Ishikawa (cell line): ENCODE measurements around the gene TPM2.

Experiments used
- CEBPB ChIP-seq: IDR thresholded peaks from 2 replicates; pipeline ENCODE4 v1.6.1; 2012
- CREB1 ChIP-seq: IDR thresholded peaks from 2 replicates; pipeline ENCODE4 v1.6.1; 2012; ENCODE audit warnings: low read depth
- EGR1 ChIP-seq: IDR thresholded peaks from 2 replicates; pipeline ENCODE4 v1.6.1; 2012
- EP300 ChIP-seq: IDR thresholded peaks from 2 replicates; pipeline ENCODE4 v1.6.1; 2012; ENCODE audit warnings: borderline replicate concordance
- FOXM1 ChIP-seq: IDR thresholded peaks from 2 replicates; pipeline ENCODE4 v1.6.1; 2012; ENCODE audit warnings: low read depth, borderline replicate concordance
- NFIC ChIP-seq: IDR thresholded peaks from 2 replicates; pipeline ENCODE4 v1.6.1; 2012
- RAD21 ChIP-seq: IDR thresholded peaks from 2 replicates; pipeline ENCODE4 v1.6.1; 2012; ENCODE audit warnings: low read depth
- TAF1 ChIP-seq: IDR thresholded peaks from 2 replicates; pipeline ENCODE4 v1.6.1; 2012; ENCODE audit warnings: low read depth, mild to moderate bottlenecking
- TCF12 ChIP-seq: IDR thresholded peaks from 2 replicates; pipeline ENCODE4 v1.6.1; 2012; ENCODE audit warnings: low read depth
- TEAD4 ChIP-seq: IDR thresholded peaks from 2 replicates; pipeline ENCODE4 v1.6.1; 2012
- YY1 ChIP-seq: IDR thresholded peaks from 2 replicates; pipeline ENCODE4 v1.6.1; 2012; ENCODE audit warnings: low read depth
- ZBTB7A ChIP-seq: IDR thresholded peaks from 2 replicates; pipeline ENCODE4 v1.6.1; 2012; ENCODE audit warnings: low read depth
- TF ChIP-seq, protein P1 (sequence below): IDR thresholded peaks from 2 replicates; pipeline ENCODE4 v1.6.1; 2012
- TF ChIP-seq, protein P2 (sequence below): IDR thresholded peaks from 2 replicates; pipeline ENCODE4 v1.6.1; 2012
- TF ChIP-seq, protein P3 (sequence below): IDR thresholded peaks from 2 replicates; pipeline ENCODE4 v1.6.1; 2012; ENCODE audit warnings: low read depth, mild to moderate bottlenecking

The TPM2 gene

DNA sequence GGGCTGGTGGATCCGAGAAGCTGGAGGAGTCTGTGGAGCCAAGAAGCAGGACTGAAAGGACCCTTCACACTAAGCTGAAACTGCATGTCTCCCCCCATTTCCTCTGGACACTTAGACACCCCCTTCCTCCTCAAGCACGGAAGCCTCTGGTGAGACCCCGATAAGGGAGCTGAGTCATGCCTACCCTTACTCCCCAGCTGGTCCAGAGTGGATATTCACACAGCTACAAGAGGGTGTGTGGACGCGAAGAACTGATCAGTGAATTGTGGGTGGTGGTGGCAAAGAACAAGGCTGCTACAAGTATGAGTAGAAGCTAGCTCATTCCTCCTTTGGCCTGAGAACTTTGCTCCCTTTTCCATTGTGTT lies 37.9 kb upstream of the TPM2 start:
- TF ChIP-seq FOXM1 = no peak
- TF ChIP-seq YY1 = no peak
- TF ChIP-seq, protein P1, sequence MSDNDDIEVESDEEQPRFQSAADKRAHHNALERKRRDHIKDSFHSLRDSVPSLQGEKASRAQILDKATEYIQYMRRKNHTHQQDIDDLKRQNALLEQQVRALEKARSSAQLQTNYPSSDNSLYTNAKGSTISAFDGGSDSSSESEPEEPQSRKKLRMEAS = no peak
- TF ChIP-seq CEBPB = no peak
- no peak for TF ChIP-seq NFIC
- TF ChIP-seq TCF12 = no peak
- TF ChIP-seq CREB1 = no peak
- TF ChIP-seq, protein P2, sequence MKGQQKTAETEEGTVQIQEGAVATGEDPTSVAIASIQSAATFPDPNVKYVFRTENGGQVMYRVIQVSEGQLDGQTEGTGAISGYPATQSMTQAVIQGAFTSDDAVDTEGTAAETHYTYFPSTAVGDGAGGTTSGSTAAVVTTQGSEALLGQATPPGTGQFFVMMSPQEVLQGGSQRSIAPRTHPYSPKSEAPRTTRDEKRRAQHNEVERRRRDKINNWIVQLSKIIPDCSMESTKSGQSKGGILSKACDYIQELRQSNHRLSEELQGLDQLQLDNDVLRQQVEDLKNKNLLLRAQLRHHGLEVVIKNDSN = no peak
- no peak for TF ChIP-seq EP300
- no peak for TF ChIP-seq RAD21
- no peak for TF ChIP-seq TEAD4
- TF ChIP-seq, protein P3, sequence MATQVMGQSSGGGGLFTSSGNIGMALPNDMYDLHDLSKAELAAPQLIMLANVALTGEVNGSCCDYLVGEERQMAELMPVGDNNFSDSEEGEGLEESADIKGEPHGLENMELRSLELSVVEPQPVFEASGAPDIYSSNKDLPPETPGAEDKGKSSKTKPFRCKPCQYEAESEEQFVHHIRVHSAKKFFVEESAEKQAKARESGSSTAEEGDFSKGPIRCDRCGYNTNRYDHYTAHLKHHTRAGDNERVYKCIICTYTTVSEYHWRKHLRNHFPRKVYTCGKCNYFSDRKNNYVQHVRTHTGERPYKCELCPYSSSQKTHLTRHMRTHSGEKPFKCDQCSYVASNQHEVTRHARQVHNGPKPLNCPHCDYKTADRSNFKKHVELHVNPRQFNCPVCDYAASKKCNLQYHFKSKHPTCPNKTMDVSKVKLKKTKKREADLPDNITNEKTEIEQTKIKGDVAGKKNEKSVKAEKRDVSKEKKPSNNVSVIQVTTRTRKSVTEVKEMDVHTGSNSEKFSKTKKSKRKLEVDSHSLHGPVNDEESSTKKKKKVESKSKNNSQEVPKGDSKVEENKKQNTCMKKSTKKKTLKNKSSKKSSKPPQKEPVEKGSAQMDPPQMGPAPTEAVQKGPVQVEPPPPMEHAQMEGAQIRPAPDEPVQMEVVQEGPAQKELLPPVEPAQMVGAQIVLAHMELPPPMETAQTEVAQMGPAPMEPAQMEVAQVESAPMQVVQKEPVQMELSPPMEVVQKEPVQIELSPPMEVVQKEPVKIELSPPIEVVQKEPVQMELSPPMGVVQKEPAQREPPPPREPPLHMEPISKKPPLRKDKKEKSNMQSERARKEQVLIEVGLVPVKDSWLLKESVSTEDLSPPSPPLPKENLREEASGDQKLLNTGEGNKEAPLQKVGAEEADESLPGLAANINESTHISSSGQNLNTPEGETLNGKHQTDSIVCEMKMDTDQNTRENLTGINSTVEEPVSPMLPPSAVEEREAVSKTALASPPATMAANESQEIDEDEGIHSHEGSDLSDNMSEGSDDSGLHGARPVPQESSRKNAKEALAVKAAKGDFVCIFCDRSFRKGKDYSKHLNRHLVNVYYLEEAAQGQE = no peak
- no peak for TF ChIP-seq ZBTB7A
- no peak for TF ChIP-seq EGR1
- TF ChIP-seq TAF1 = no peak

DNA sequence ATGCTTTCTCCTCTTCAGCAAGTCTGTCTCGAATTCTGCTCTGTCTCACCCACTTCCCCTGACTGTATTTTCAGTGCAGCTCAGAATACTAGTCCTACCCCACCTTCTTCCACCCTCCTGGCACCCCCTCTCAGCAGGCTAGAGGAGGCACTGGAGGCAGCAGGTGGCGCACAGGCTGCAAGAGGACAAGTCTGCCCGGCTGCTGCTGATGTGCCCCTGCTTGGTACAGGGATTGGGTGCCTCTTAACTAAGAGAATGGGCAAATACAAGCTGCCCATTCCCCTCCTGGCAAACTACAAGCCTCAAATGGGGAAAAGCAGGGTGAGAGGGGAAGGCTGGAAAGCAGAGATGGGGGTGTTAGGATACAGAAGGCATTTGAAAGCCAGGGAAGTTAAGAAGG lies 37.2 kb upstream of the TPM2 start:
- 0 out of 2 replicates have a peak, but pooled peaks have one; percentile 7 for TF ChIP-seq RAD21
- no peak for TF ChIP-seq CEBPB
- TF ChIP-seq EGR1 = no peak

DNA sequence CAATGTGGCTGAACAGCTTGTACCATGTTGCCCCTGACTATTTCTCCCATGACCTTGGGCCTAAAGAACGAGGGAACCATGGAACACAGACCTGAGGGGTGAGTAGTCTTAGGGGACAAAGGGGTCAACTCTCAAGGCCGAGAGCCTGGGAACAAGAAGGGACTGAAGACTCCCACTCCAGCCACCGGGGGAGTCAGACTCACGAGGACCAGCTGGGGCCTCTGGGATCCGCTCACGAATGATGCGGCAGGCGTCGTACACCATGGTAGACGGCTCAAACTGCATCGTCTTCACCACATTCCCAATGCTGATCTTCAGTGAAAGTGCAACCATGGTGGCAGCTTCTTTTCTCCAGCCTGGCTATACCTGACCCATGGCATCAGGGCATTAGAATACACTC lies 35.6 kb upstream of the TPM2 start:
- TF ChIP-seq CEBPB = no peak
- no peak for TF ChIP-seq CREB1
- TF ChIP-seq, protein P1 = no peak
- no peak for TF ChIP-seq ZBTB7A

DNA sequence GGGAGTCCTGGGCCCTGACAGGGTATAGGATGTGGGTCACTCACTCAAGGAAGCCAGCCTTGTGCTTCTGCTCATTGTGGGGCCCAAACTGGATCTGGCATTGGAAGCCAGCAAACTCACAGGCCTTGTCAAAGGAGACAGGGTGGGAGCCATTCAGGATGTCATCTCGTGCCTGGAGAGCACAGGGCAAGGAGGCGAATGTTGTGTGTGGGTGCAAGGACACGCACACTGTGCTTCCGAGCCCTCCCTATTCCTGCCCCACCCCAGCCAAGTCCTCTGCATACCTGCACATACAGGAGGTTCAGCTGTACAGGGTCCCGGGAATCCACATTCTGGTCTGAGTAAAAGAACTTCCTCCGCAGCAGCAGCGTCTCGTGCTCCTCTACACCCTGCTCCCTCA lies 34.2 kb upstream of the TPM2 start:
- no peak for TF ChIP-seq TCF12
- TF ChIP-seq TEAD4 = no peak
- TF ChIP-seq, protein P1 = no peak
- TF ChIP-seq YY1 = no peak
- TF ChIP-seq CREB1 = no peak
- no peak for TF ChIP-seq TAF1
- TF ChIP-seq NFIC = no peak
- no peak for TF ChIP-seq RAD21
- no peak for TF ChIP-seq ZBTB7A
- no peak for TF ChIP-seq EGR1
- TF ChIP-seq CEBPB = no peak
- TF ChIP-seq, protein P3 = no peak
- TF ChIP-seq, protein P2 = no peak
- no peak for TF ChIP-seq EP300
- no peak for TF ChIP-seq FOXM1

DNA sequence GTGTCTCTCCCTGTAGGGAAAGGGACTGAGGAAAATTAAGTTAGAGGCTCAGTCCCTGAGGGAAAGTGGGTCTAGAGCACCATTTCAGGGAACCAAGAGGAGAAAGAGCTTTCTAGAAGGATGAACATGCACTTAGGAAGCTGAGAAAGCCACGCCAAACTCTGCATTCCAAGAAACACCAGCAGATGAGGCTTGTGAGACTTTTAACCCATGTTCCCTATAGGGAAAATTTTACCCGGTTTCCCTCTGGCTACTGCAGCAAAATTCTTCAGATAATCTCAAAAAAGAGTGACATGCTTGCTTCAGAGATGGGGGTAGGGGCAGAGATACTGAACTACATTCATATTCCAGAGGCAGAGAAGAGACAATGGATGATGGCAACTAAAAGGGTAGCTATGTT lies 33.7 kb upstream of the TPM2 start:
- TF ChIP-seq CREB1 (no peak), CEBPB (no peak)
- TF ChIP-seq, protein P2 = no peak

DNA sequence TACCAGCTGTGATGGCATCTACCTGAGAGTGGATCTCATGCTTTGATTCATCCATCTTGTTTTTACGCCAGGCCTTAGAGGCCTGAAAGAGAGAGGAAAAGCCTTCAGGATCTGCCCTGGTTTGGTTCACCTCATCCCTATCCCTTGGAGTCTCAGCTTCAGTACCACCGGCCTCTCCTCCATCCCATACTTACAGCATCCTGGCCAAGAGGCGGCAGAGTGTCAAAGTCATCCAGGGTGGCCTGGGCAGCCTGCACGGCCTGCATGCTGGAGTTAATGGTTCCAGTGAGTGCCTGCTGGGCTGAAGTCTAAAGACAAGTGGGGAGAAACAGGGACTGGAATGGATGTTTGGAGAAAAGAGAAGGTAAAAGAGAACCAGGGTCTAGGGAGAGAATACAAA lies 29.8 kb upstream of the TPM2 start:
- TF ChIP-seq TAF1 (no peak), NFIC (no peak), ZBTB7A (no peak), TCF12 (no peak), EGR1 (no peak), TEAD4 (no peak), CEBPB (no peak), EP300 (no peak), YY1 (no peak), CREB1 (no peak), RAD21 (no peak)
- TF ChIP-seq, protein P1 = no peak
- TF ChIP-seq, protein P3 = no peak
- TF ChIP-seq, protein P2 = no peak
